Sigmoid colon (tissue), 4 donors: ENCODE data around the gene AIPL1.

Experiments used
- EP300 ChIP-seq, 4 donors: sonication (generic); formaldehyde crosslinking; IDR thresholded peaks; one replicate each; pipeline ENCODE4 v1.6.1; 2017; ENCODE audit warnings: antibody characterized with exemption in 4 of 4
- POLR2A ChIP-seq, 2 donors: fragments of 450-650 bp; IDR thresholded peaks; one replicate each; pipeline ENCODE4 v1.6.1; 2016; ENCODE audit warnings: antibody characterized with exemption in 2 of 2, mild to moderate bottlenecking in 2 of 2, moderate library complexity in 2 of 2
- POLR2AphosphoS5 ChIP-seq, 4 donors: sonication (generic); formaldehyde crosslinking; IDR thresholded peaks; one replicate each; pipeline ENCODE4 v1.6.1; 2017; ENCODE audit warnings: antibody characterized with exemption in 4 of 4
- TF ChIP-seq, protein P1 (sequence below), 4 experiments: fragments of 450-650 bp in 3 of 4; fragments of 200-600 bp in 1 of 4; IDR thresholded peaks; one replicate each; pipeline ENCODE4 v1.5.1; 2016 to 2019; ENCODE audit warnings: antibody characterized with exemption in 4 of 4, mild to moderate bottlenecking in 3 of 4, moderate library complexity in 2 of 4

DNA sequence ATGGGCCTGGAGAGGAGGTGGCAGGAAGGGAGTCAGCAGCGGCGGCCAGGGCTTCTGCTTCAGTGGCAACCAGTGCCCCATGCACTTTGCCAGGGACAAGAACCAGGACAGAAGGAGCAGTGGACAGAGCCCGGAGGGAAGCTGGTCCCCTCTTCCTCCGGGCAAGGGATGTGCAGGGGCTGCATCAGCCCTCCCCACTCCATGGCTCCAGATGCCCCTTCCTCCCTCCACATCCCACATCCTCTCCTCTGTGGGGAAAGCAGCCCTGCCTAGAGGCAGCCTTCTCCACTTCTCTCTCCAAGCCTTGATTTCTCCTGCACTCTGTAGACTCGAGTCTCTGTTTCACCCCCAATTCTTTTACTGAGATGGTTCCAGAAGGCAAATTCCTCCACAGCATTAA lies 50.4 kb downstream of the AIPL1 start:
- TF ChIP-seq POLR2AphosphoS5 (IDR thresholded peaks at IDR 0.05) (no peak), POLR2A (IDR thresholded peaks at IDR 0.05) (no peak), EP300 (IDR thresholded peaks at IDR 0.05) (no peak)
- TF ChIP-seq, protein P1, sequence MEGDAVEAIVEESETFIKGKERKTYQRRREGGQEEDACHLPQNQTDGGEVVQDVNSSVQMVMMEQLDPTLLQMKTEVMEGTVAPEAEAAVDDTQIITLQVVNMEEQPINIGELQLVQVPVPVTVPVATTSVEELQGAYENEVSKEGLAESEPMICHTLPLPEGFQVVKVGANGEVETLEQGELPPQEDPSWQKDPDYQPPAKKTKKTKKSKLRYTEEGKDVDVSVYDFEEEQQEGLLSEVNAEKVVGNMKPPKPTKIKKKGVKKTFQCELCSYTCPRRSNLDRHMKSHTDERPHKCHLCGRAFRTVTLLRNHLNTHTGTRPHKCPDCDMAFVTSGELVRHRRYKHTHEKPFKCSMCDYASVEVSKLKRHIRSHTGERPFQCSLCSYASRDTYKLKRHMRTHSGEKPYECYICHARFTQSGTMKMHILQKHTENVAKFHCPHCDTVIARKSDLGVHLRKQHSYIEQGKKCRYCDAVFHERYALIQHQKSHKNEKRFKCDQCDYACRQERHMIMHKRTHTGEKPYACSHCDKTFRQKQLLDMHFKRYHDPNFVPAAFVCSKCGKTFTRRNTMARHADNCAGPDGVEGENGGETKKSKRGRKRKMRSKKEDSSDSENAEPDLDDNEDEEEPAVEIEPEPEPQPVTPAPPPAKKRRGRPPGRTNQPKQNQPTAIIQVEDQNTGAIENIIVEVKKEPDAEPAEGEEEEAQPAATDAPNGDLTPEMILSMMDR (IDR thresholded peaks at IDR 0.05): no peak
